ENCODE results near the gene CDK15. TPM values are rescaled to one million over a fixed set of nuclear protein-coding genes. Genes with fewer than 3 reads are reported as not detected.
A peak's percentile ranks its signal among the peaks of the same experiment; 100 is the strongest.

CDK15 gene
- total and polyA plus RNA-seq, 4 donors, result 0.22 to 0.55 (median 0.40) TPM

- H3K36me3 ChIP-seq (ENCODE audit: control insufficient read depth, insufficient read depth, low read length), result no peaks in the 10 kb centered on the region
- H3K4me3 ChIP-seq (ENCODE audit: low read depth, low read length), result no peak overlapping the region
- no peak overlapping the region for H3K27ac ChIP-seq (ENCODE audit: low read depth, low read length)
- WGBS (ENCODE audit: insufficient coverage), result no CpG with 5 or more reads among the region's 2 CpGs
- peak in 1 of 6 donors; percentile 8 for DNase-seq (ENCODE audit: low read depth in 4 of 6, low spot score in 6 of 6)
- no peaks in the 10 kb centered on the region for H3K9me3 ChIP-seq (ENCODE audit: control insufficient read depth, insufficient read depth, low read length)
- H3K4me1 ChIP-seq (ENCODE audit: control insufficient read depth, insufficient read depth, low read length), result no peaks in the 10 kb centered on the region
- H3K27me3 ChIP-seq (ENCODE audit: control insufficient read depth, insufficient read depth, low read length), result no peaks in the 10 kb centered on the region
Measured at GRCh38 chr2:201774546-201774945, 31.8 kb upstream of the CDK15 start.

- WGBS (ENCODE audit: insufficient coverage), result no CpG with 5 or more reads among the region's 1 CpG
Measured at GRCh38 chr2:201775326-201775725, 31.0 kb upstream of the CDK15 start.

GRCh38 chr2:201777043-201777442 is 29.3 kb upstream of the CDK15 start:
- Histone ChIP-seq H3K4me3 (ENCODE audit: low read depth, low read length) (no peak overlapping the region), H3K4me1 (ENCODE audit: control insufficient read depth, insufficient read depth, low read length) (peaks cover 6% of the 10 kb centered on the region), H3K27me3 (ENCODE audit: control insufficient read depth, insufficient read depth, low read length) (no peaks in the 10 kb centered on the region), H3K36me3 (ENCODE audit: control insufficient read depth, insufficient read depth, low read length) (no peaks in the 10 kb centered on the region), H3K9me3 (ENCODE audit: control insufficient read depth, insufficient read depth, low read length) (no peaks in the 10 kb centered on the region), H3K27ac (ENCODE audit: low read depth, low read length) (no peak overlapping the region)
- DNase-seq (ENCODE audit: low read depth in 4 of 6, low spot score in 6 of 6), result no peak

More at GRCh38 chr2:201775326-201775725, 31.0 kb upstream of the CDK15 start:
- Histone ChIP-seq H3K27me3 (ENCODE audit: control insufficient read depth, insufficient read depth, low read length) (no peaks in the 10 kb centered on the region), H3K4me1 (ENCODE audit: control insufficient read depth, insufficient read depth, low read length) (no peaks in the 10 kb centered on the region), H3K27ac (ENCODE audit: low read depth, low read length) (no peak overlapping the region), H3K4me3 (ENCODE audit: low read depth, low read length) (no peak overlapping the region), H3K9me3 (ENCODE audit: control insufficient read depth, insufficient read depth, low read length) (no peaks in the 10 kb centered on the region), H3K36me3 (ENCODE audit: control insufficient read depth, insufficient read depth, low read length) (no peaks in the 10 kb centered on the region)
- no peak for DNase-seq (ENCODE audit: low read depth in 4 of 6, low spot score in 6 of 6)

- DNase-seq (ENCODE audit: low read depth in 4 of 6, low spot score in 6 of 6), result no peak
- peaks cover 8% of the 10 kb centered on the region for H3K4me1 ChIP-seq (ENCODE audit: control insufficient read depth, insufficient read depth, low read length)
- H3K36me3 ChIP-seq (ENCODE audit: control insufficient read depth, insufficient read depth, low read length), result no peaks in the 10 kb centered on the region
- no peaks in the 10 kb centered on the region for H3K27me3 ChIP-seq (ENCODE audit: control insufficient read depth, insufficient read depth, low read length)
- no peak overlapping the region for H3K27ac ChIP-seq (ENCODE audit: low read depth, low read length)
- no peak overlapping the region for H3K4me3 ChIP-seq (ENCODE audit: low read depth, low read length)
- no peaks in the 10 kb centered on the region for H3K9me3 ChIP-seq (ENCODE audit: control insufficient read depth, insufficient read depth, low read length)
Measured at GRCh38 chr2:201777869-201778268, 28.5 kb upstream of the CDK15 start.

- peak overlapping the region; percentile 100 for H3K4me3 ChIP-seq (ENCODE audit: low read depth, low read length)
- H3K4me1 ChIP-seq (ENCODE audit: control insufficient read depth, insufficient read depth, low read length), result peaks cover 8% of the 10 kb centered on the region
- peak in 4 of 6 donors; percentile 1 to 55 (median 16) for DNase-seq (ENCODE audit: low read depth in 4 of 6, low spot score in 6 of 6)
- no peaks in the 10 kb centered on the region for H3K27me3 ChIP-seq (ENCODE audit: control insufficient read depth, insufficient read depth, low read length)
- no peaks in the 10 kb centered on the region for H3K9me3 ChIP-seq (ENCODE audit: control insufficient read depth, insufficient read depth, low read length)
- WGBS (ENCODE audit: insufficient coverage), result 0% methylated on average over 21 of the region's 22 CpGs
- H3K36me3 ChIP-seq (ENCODE audit: control insufficient read depth, insufficient read depth, low read length), result no peaks in the 10 kb centered on the region
- H3K27ac ChIP-seq (ENCODE audit: low read depth, low read length), result peak overlapping the region; percentile 90
Measured at GRCh38 chr2:201779901-201780673, 26.2 kb upstream of the CDK15 start.

GRCh38 chr2:201780674-201781493 is 25.5 kb upstream of the CDK15 start, which contains the start of gene ALS2:
Gene ALS2 (minus strand): TSS chr2:201780933. CDS start chr2:201768885, 12,048 bp downstream.
- Histone ChIP-seq H3K27ac (ENCODE audit: low read depth, low read length) (peak within 1 kb of the TSS; percentile 90), H3K4me3 (ENCODE audit: low read depth, low read length) (peak within 1 kb of the TSS; percentile 100), H3K9me3 (ENCODE audit: control insufficient read depth, insufficient read depth, low read length) (no peaks in the 10 kb centered on the region), H3K4me1 (ENCODE audit: control insufficient read depth, insufficient read depth, low read length) (peaks cover 8% of the 10 kb centered on the region), H3K36me3 (ENCODE audit: control insufficient read depth, insufficient read depth, low read length) (no peaks in the 10 kb centered on the region), H3K27me3 (ENCODE audit: control insufficient read depth, insufficient read depth, low read length) (no peaks in the 10 kb centered on the region)
- DNase-seq (ENCODE audit: low read depth in 4 of 6, low spot score in 6 of 6), result peak; percentile 90 to 100 (median 97)
- under 1% methylated on average over 49 of the region's 60 CpGs for WGBS (ENCODE audit: insufficient coverage)

- H3K27me3 ChIP-seq (ENCODE audit: control insufficient read depth, insufficient read depth, low read length), result no peaks in the 10 kb centered on the region
- H3K4me3 ChIP-seq (ENCODE audit: low read depth, low read length), result peak overlapping the region; percentile 100
- H3K27ac ChIP-seq (ENCODE audit: low read depth, low read length), result peak overlapping the region; percentile 90
- 5% methylated on average over 15 of the region's 15 CpGs for WGBS (ENCODE audit: insufficient coverage)
- H3K36me3 ChIP-seq (ENCODE audit: control insufficient read depth, insufficient read depth, low read length), result no peaks in the 10 kb centered on the region
- DNase-seq (ENCODE audit: low read depth in 4 of 6, low spot score in 6 of 6), result peak in 5 of 6 donors; percentile 4 to 80 (median 28)
- H3K4me1 ChIP-seq (ENCODE audit: control insufficient read depth, insufficient read depth, low read length), result peaks cover 8% of the 10 kb centered on the region
- H3K9me3 ChIP-seq (ENCODE audit: control insufficient read depth, insufficient read depth, low read length), result no peaks in the 10 kb centered on the region
Measured at GRCh38 chr2:201781557-201782051, 24.7 kb upstream of the CDK15 start.

- Histone ChIP-seq H3K9me3 (ENCODE audit: control insufficient read depth, insufficient read depth, low read length) (no peaks in the 10 kb centered on the region), H3K27me3 (ENCODE audit: control insufficient read depth, insufficient read depth, low read length) (no peaks in the 10 kb centered on the region), H3K27ac (ENCODE audit: low read depth, low read length) (no peak overlapping the region), H3K36me3 (ENCODE audit: control insufficient read depth, insufficient read depth, low read length) (no peaks in the 10 kb centered on the region), H3K4me1 (ENCODE audit: control insufficient read depth, insufficient read depth, low read length) (peaks cover 8% of the 10 kb centered on the region), H3K4me3 (ENCODE audit: low read depth, low read length) (no peak overlapping the region)
- 80% methylated on average over 1 of the region's 1 CpG for WGBS (ENCODE audit: insufficient coverage)
- DNase-seq (ENCODE audit: low read depth in 4 of 6, low spot score in 6 of 6), result no peak
Measured at GRCh38 chr2:201784563-201784962, 21.8 kb upstream of the CDK15 start.

GRCh38 chr2:201785135-201785534 is 21.2 kb upstream of the CDK15 start:
- no peak for DNase-seq (ENCODE audit: low read depth in 4 of 6, low spot score in 6 of 6)
- no peaks in the 10 kb centered on the region for H3K27me3 ChIP-seq (ENCODE audit: control insufficient read depth, insufficient read depth, low read length)
- no peaks in the 10 kb centered on the region for H3K9me3 ChIP-seq (ENCODE audit: control insufficient read depth, insufficient read depth, low read length)
- no peak overlapping the region for H3K27ac ChIP-seq (ENCODE audit: low read depth, low read length)
- no peaks in the 10 kb centered on the region for H3K36me3 ChIP-seq (ENCODE audit: control insufficient read depth, insufficient read depth, low read length)
- no peak overlapping the region for H3K4me3 ChIP-seq (ENCODE audit: low read depth, low read length)
- peaks cover 8% of the 10 kb centered on the region for H3K4me1 ChIP-seq (ENCODE audit: control insufficient read depth, insufficient read depth, low read length)
- WGBS (ENCODE audit: insufficient coverage), result no CpG with 5 or more reads among the region's 4 CpGs

Measured in spinal cord (tissue), 10 donors.